Sigmoid colon (tissue), 4 donors: ENCODE results near the gene LRP8.

Source experiments
- EP300 ChIP-seq, 4 donors: sonication (generic); formaldehyde crosslinking; IDR thresholded peaks; one replicate each; pipeline ENCODE4 v1.6.1; 2017; ENCODE audit warnings: antibody characterized with exemption in 4 of 4
- POLR2A ChIP-seq, 2 donors: fragments of 450-650 bp; IDR thresholded peaks; one replicate each; pipeline ENCODE4 v1.6.1; 2016; ENCODE audit warnings: antibody characterized with exemption in 2 of 2, mild to moderate bottlenecking in 2 of 2, moderate library complexity in 2 of 2
- POLR2AphosphoS5 ChIP-seq, 4 donors: sonication (generic); formaldehyde crosslinking; IDR thresholded peaks; one replicate each; pipeline ENCODE4 v1.6.1; 2017; ENCODE audit warnings: antibody characterized with exemption in 4 of 4
- TF ChIP-seq, protein P1 (sequence below), 4 experiments: fragments of 450-650 bp in 3 of 4; fragments of 200-600 bp in 1 of 4; IDR thresholded peaks; one replicate each; pipeline ENCODE4 v1.5.1; 2016 to 2019; ENCODE audit warnings: antibody characterized with exemption in 4 of 4, mild to moderate bottlenecking in 3 of 4, moderate library complexity in 2 of 4

GRCh38 chr1:53237638-53238037 lies 90.2 kb downstream of the LRP8 start:
- TF ChIP-seq, protein P1, sequence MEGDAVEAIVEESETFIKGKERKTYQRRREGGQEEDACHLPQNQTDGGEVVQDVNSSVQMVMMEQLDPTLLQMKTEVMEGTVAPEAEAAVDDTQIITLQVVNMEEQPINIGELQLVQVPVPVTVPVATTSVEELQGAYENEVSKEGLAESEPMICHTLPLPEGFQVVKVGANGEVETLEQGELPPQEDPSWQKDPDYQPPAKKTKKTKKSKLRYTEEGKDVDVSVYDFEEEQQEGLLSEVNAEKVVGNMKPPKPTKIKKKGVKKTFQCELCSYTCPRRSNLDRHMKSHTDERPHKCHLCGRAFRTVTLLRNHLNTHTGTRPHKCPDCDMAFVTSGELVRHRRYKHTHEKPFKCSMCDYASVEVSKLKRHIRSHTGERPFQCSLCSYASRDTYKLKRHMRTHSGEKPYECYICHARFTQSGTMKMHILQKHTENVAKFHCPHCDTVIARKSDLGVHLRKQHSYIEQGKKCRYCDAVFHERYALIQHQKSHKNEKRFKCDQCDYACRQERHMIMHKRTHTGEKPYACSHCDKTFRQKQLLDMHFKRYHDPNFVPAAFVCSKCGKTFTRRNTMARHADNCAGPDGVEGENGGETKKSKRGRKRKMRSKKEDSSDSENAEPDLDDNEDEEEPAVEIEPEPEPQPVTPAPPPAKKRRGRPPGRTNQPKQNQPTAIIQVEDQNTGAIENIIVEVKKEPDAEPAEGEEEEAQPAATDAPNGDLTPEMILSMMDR (IDR thresholded peaks at IDR 0.05): no peak
- TF ChIP-seq POLR2A (IDR thresholded peaks at IDR 0.05): no peak
- no peak for TF ChIP-seq POLR2AphosphoS5 (IDR thresholded peaks at IDR 0.05)
- no peak for TF ChIP-seq EP300 (IDR thresholded peaks at IDR 0.05)
